ENCODE measurements around the gene DLG4.

The DLG4 gene

GRCh38 chr17:7219812-7220592, at the start of gene DLG4, which contains the start of gene ACADVL:
Gene DLG4, minus strand, starts transcription at chr17:7219836.
Gene ACADVL, plus strand, starts transcription at chr17:7219938. Its CDS starts 47 bp downstream, at chr17:7219985.
- DNase-seq: no peak

GRCh38 chr17:7266784-7267183, 47.1 kb upstream of the DLG4 start:
- DNase-seq: no peak

GRCh38 chr17:7263801-7264078, 44.1 kb upstream of the DLG4 start:
- no peak for DNase-seq

DNA sequence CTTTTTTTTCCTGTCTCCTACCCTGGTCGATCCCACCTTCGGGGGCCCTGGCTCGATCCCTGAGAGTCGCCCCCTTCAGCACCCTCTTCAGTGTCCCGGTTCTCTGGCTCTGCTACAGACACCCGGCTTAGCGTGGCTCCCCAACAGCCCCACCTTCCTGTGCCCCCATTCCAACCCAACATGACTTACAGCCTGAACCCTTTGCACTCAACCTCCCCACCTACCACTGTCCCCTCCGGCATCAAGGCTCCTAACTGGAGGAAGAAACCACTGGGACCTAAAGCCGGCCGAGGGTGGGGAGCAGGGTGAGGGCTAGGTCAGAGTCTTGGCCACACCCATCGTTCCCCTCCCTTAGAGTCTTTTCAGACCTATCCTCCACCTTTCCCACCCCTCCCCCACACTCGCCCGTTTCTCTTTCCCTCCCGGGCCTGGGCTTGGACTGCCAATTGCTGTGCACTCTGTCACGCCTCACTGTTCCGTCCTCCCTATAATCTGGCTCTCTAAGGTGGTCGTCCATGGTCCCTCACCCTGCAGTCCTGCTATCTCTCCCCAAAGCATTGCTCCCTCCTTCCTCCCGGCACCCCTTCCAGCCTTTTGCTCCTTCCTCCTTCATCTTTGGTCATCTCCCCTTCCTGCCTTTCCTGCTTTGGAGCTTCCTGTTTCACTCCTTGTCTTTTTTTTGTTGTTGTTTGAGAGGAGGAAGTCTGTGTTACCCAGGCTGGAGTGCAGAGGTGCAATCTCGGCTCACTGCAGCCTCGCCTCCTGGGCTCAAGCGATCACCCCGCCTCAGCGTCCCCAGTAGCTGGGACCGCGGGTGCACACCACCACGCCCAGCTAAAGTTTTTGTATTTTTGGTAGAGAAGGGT, 43.5 kb upstream of the DLG4 start:
- DNase-seq: no peak

GRCh38 chr17:7262192-7262934, 42.7 kb upstream of the DLG4 start, which contains the start of gene CLDN7:
Gene CLDN7, minus strand, starts transcription at chr17:7262478. Its CDS starts 435 bp downstream, at chr17:7262043.
- DNase-seq: peak; percentile 59

DNA sequence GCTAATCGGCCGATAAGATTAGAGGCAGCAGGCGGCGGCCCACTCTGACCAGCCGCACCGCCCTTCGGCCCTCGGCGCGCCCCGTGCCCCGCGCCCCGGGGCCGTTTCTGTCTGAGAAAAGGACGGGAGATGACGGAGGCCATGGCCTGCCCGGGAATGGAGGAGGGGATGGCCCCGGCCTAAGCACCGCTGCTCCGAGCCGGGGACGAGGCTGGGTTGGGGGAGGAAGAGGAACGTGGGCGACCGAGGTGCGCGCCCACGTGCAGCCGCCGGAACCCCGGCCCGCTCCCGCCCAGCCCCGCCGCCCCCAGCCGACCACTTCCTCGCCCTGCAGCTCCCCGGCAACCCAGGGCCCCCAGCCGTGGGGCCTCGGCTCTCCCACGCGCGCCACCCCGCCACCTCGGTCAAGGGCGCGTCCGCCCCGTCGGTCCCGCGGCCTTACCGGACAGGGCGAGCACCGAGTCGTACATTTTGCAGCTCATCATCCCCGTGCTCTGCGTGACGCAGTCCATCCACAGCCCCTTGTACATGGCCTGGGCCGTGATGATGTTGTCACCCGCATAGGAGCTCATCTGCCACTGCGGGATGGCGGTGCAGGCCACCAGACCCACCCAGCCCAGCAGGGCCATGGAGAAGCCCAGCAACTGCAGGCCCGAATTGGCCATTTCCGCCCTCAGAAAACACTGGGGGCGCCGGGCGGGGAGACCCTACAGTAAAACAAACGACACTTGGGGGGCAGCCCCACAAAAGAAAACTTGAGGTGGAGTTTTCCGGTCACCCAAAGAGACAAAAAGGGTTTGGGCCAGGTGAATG, 41.9 kb upstream of the DLG4 start:
- DNase-seq: no peak

DNA sequence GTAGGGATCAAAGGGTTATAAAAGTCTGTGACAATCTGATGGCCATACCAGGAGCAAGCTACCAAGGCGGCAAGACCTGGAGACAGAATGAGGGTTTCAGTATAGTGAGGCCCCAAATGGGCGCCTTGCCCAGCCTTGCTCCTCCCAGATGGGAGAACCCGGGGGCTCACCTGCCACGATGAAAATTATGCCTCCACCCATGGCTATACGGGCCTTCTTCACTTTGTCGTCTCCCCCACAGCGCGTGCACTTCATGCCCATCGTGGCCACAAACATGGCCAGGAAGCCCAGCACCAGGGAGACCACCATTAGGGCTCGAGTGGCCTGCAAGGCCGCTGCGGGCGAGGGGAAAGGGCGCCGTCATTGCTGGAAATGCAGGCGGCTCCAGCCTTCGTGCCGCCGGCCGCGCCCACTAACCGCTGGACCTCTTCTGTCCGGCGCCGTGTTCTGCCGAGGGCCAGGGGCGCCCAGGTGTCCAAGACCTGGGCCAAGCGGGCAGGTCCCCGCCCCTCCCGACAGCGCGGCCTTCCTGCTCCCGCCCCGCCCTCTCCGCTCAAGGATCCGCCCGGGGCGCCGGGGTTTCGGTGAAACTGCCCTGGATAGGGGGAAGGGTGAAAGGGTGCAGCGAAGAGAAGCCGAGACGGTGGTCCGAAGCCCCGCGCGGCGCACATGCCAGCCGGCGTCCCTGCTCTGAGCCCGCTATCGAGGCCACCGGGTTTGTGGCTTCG, 41.2 kb upstream of the DLG4 start:
- DNase-seq: peak; percentile 30

GRCh38 chr17:7260151-7260550, 40.5 kb upstream of the DLG4 start:
- DNase-seq: no peak

- no peak for DNase-seq
Measured at GRCh38 chr17:7259555-7259889, 39.9 kb upstream of the DLG4 start.

- no peak for DNase-seq
Measured at GRCh38 chr17:7258731-7259554, 39.3 kb upstream of the DLG4 start.

GRCh38 chr17:7256766-7257456, 37.3 kb upstream of the DLG4 start:
- DNase-seq: no peak

DNA sequence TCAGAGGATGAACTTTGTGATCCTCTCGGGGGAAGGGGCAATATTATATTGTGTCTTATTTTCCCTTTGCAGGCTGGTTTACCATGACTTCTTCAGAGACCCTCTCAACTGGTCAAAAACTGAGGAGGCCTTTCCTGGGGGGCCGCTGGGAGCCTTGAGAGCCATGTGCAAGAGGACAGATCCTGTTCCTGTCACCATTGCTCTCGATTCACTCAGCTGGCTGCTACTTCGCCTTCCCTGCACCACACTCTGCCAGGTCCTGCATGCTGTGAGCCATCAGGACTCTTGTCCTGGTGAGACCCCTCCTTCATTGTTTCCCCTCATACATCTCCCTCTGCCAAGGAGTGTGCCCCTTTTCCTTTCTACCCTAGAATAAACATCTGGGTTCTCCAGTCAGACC, 34.9 kb upstream of the DLG4 start:
- DNase-seq: no peak

- DNase-seq: no peak
Measured at GRCh38 chr17:7253082-7253481, 33.4 kb upstream of the DLG4 start.

DNA sequence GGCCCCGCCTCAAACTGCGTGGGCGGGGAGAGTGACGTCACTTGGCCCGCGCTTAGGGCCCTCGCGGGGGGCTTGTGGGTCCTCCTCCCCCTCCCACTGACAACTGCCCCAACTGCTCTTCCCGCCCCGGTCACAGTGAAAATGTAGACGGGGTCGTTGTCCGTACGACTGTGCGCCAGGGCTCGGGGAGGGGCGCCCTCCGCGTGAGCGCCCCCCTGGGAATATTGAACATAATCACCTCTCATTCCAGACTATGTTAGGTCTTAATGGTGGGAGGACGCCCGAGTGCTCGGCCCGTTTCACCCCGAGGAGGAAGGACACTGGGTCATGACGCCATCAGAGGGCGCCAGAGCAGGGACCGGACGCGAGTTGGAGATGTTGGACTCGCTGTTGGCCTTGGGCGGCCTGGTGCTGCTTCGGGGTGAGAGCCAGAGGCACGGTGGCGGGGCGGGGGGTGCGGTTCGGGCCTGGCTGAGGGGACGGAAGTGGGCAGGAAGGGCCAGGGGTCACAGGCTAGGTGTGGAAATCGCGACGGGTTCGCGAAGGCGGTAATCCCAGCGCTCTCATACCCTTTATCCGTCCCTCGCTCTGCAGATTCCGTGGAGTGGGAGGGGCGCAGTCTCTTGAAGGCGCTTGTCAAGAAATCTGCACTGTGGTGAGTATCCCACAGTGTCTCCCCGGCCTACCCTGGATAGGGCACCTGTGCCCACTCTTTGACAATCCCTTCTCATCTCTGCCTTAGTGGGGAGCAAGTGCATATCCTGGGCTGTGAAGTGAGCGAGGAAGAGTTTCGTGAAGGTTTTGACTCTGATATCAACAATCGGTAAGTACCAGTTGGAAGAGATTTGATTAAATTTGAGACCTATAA, 32.8 kb upstream of the DLG4 start, which contains the start of gene ELP5:
TSS of gene ELP5 (plus strand) at position 40 of the 868 bp plus-strand sequence. CDS start at position 376, 336 bp downstream.
- peak; percentile 40 for DNase-seq

GRCh38 chr17:7251661-7252175, 32.1 kb upstream of the DLG4 start, which contains the start of gene CTDNEP1:
Gene CTDNEP1, minus strand, starts transcription at chr17:7251734. Its CDS starts 438 bp downstream, at chr17:7251296.
- peak; percentile 83 for DNase-seq

DNA sequence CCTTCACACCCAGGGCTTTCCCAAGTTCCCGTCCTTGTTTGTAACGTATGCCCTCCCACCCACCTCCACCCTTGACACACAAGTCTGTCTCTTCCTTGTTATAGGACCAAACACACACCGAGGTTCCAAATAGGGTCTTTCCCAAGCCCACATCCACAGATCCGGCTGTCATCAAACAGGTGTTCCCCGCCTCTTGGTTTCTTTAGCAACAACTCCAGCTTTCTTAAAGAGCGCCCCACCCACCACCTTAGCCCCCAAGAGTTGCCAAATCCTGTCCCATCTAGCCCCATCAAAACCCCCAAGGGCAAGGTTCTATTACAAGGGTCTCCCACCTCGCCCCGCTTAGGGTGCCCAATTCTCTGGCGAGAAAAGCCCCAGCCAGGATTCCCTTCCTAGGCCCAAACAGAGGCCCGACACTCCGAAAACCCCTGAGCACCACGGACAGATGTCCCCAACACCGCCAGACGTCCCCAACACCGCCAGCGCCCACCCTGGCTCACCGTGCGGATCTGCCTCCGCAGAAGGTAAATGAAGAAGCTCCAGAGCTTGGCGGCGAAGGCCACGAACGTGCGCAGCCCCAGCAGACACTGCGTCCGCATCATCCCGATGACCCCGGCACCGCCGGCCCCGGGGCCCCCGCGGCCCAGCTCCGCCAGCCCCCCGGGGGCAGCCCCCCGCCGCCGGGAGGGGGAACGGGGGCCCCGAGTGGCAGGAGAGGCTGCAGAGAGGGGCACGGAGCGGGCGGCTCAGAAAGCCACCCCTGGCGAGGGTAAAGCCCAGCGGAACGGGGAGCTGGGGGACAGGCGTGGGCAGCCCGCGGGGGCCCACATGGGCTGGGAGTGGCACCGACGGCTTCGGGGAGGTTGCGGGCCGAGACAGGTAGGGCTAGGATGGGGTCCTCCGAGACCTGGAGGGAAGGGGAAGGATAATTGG, 31.3 kb upstream of the DLG4 start:
- no peak for DNase-seq

GRCh38 chr17:7249830-7250229, 30.2 kb upstream of the DLG4 start:
- no peak for DNase-seq

DNA sequence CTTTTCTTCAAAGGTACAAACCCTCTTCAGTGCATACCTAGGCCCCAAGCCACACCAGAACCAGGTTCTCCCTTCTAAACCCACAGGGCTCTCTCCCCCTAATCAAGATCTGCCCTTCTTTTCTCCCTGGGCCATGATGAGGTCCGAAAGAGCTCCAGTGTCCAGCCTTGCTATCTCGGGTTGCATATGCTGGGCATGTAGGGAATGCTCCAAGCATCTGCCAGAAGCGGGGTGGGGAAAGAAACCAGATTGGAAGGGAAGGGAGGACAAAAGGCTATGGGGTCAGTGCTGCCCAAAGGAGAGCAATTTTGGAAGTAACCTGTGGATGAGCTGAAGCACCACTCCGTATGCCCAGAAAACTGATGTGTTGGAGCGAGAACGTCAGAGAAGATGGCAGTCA, 29.6 kb upstream of the DLG4 start:
- no peak for DNase-seq
